Omental fat pad (tissue), 4 donors: Measurements from ENCODE around the gene TPTE2. TPM values are rescaled to one million over a fixed set of nuclear protein-coding genes. Genes with fewer than 3 reads are reported as not detected.

Experiments used
- ATAC-seq: fragments of 150-250 bp; one replicate; pipeline ENCODE4 v1.9.1; 2016; ENCODE audit warnings: mild to moderate bottlenecking, moderate library complexity; ENCODE audit not compliant: low FRiP score
- DNase-seq: peaks from one replicate; pipeline ENCODE4 v3.0.0-alpha.2; 2019; ENCODE audit warnings: low spot score
- total RNA-seq, 4 donors: library from RNA; depleted of rRNA; stranded (reverse); fragments of >200 nt; gene quantifications; one replicate each; pipeline ENCODE4 v1.1.0, GENCODE V29; 2016
- TF ChIP-seq, protein P1 (sequence below), 3 donors: fragments of 450-650 bp; IDR thresholded peaks; one replicate each; pipeline ENCODE4 v1.5.1; 2016 to 2017; ENCODE audit warnings: antibody characterized with exemption in 3 of 3, mild to moderate bottlenecking in 3 of 3, moderate library complexity in 2 of 3

TPTE2 gene
- total RNA-seq, 4 donors from 2014 or later, result 0.44 TPM; not detected in 3

DNA sequence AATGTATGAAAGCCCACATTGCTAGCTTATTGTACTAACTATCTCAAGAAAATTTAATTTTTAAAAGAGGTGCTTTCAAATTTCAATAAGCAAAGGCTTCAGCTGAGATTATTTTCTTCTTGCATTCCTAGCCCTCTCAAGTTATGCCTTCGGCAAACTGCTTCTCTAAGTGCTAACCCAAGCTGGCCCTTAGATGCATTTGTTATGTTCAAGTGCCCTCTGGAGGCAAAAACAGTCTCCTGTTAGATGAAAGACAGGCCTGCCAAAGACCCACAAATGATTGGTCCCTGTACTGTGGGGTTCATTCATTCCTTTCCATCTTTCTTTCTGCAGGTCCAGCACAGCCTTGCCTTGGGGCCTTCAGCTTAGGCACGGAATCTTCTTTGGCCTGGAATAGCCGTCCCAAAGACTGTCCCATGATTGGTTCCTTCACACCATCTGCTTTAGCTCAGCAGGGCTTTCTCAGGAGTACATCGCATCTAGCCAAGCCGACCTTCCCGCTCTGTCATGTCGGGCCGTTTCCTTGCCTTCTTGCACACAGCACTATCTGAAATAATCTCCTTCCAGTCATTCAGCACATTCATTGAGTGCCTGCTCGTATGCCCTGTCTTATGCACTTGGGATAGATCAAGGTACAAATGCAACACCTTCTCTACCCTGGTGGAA lies 26.4 kb upstream of the TPTE2 start:
- ATAC-seq, result no peak
- TF ChIP-seq, protein P1, sequence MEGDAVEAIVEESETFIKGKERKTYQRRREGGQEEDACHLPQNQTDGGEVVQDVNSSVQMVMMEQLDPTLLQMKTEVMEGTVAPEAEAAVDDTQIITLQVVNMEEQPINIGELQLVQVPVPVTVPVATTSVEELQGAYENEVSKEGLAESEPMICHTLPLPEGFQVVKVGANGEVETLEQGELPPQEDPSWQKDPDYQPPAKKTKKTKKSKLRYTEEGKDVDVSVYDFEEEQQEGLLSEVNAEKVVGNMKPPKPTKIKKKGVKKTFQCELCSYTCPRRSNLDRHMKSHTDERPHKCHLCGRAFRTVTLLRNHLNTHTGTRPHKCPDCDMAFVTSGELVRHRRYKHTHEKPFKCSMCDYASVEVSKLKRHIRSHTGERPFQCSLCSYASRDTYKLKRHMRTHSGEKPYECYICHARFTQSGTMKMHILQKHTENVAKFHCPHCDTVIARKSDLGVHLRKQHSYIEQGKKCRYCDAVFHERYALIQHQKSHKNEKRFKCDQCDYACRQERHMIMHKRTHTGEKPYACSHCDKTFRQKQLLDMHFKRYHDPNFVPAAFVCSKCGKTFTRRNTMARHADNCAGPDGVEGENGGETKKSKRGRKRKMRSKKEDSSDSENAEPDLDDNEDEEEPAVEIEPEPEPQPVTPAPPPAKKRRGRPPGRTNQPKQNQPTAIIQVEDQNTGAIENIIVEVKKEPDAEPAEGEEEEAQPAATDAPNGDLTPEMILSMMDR (IDR thresholded peaks at IDR 0.05), result no peak
- no peak for DNase-seq

DNA sequence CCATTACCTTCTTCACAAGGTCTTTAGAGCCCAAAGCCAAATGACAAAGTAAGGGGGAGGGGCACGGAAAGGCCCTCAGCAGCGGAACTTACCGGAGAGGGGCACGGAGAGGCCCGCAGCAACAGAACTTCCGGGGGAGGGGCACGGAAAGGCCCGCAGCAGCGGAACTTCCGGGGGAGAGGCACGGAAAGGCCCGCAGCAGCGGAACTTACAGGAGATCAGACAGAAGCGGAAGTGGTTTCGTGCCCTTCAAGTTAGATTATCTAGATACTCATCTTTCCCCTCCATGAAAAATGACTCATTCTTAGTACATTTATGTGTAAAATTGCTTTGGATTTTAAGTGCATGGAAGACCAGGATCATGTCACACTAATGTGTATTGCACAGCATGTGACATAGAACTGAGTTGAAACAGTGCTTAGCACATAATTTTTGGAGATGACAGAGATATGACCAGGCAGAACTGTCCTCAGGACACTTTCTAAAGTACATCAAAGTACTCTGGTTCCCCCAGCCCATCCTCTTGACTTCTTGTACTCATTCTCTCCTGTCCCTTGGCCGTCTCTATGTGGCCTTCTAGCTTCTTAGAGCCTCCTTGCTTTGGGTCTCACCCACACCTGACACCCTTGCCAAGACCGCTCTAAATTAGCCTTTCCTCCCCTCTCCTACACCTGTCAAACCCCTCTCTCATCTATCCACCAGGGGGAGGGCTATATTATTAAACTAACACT lies 25.7 kb upstream of the TPTE2 start:
- DNase-seq (no peak), ATAC-seq (no peak)
- TF ChIP-seq, protein P1 (IDR thresholded peaks at IDR 0.05), result no peak

DNA sequence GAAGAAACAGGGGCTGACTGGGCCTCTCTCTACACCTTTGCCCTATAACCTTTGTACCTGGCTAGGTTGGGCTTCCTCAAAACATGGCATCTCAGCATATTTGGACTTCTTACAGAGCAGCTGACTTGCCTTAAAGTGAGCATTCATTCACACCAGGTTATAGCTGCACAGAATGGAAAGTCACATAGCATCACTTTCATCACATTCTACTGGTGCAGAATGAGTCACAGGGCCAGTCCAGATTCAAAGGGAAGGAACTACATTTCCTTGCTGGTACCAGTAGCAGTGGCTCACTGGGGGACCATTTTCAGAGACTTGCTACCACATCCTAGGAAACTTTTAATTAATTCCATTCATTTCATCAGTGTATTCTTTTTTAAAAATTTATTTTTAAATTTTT lies 20.3 kb upstream of the TPTE2 start:
- ATAC-seq (no peak), DNase-seq (no peak)
- TF ChIP-seq, protein P1 (IDR thresholded peaks at IDR 0.05), result no peak

DNA sequence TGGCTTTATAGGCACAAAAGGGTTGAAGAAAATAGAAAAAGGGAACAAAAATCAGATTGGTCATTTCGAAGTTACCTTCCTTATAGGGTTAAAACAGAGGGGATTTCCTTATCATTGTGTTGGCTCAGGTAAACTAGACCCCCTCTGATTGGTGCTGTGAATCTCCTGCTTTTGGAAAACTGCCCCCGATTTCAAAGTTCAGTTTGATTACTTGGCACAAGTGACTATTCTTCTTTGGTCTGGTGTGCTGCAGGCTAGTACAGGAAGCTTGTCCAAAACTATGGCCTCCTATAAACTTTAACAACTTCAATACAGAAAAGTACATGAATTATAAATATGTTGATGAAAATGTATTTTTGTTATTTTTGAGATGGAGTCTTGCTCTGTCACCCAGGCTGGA lies 13.9 kb upstream of the TPTE2 start:
- ATAC-seq, result no peak
- DNase-seq, result no peak
- TF ChIP-seq, protein P1 (IDR thresholded peaks at IDR 0.05), result no peak

DNA sequence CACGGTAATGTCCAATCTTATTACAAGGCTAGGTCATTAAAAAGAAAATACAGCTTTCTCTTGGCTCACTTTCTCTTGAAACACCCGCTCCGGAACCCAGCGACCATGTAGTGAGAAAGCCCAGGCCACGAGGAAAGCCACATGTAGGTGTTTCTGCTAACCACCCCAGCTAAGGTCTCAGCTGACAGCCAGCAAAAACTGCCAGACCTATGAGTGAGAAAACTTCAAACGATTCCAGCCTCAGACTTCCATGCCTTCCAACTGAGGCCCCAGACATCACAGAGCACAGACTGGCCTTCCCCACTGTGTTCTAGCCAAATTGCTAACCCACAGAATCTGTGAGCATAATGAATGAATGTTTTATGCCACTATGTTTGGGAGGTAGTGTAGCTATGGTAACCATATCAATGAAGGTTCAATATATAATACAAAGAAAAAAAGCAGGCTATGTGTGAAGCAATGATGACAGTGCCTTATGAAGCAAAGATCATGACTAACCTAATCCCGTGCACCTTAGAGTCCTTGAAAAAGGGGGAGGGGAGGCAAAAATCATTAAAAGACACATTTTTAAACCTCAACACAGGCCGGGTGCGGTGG lies 11.9 kb upstream of the TPTE2 start:
- DNase-seq (no peak), ATAC-seq (no peak)
- TF ChIP-seq, protein P1 (IDR thresholded peaks at IDR 0.05), result no peak

DNA sequence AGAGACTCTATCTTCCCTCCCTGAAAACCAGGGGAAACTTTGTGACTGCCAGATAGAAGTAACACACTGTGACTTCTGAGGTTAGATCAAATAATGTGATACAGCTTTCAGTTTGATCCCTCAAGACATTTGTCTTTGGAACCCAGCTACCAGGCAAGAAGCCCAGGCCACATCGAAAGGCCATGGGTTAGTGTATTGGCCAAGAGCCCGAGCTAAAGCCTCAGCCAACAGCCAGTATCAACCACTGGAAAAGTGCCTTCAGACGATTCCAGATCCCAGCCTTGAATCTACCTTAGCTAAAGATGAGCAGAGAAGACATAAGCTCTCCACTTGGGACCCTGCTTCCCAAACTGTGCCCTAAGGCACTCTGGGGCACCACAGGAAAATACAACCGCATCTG lies 10.9 kb upstream of the TPTE2 start:
- TF ChIP-seq, protein P1 (IDR thresholded peaks at IDR 0.05), result no peak
- no peak for DNase-seq
- ATAC-seq, result no peak
